GM12801 (cell line): ENCODE data around the gene DPH1.

Source experiments
- TF ChIP-seq, protein P1 (sequence below): IDR thresholded peaks from one replicate; pipeline ENCODE4 v1.5.1; 2011; ENCODE audit warnings: control low read depth; ENCODE audit not compliant: insufficient read length; ENCODE audit errors: extremely low read depth

DPH1 gene

DNA sequence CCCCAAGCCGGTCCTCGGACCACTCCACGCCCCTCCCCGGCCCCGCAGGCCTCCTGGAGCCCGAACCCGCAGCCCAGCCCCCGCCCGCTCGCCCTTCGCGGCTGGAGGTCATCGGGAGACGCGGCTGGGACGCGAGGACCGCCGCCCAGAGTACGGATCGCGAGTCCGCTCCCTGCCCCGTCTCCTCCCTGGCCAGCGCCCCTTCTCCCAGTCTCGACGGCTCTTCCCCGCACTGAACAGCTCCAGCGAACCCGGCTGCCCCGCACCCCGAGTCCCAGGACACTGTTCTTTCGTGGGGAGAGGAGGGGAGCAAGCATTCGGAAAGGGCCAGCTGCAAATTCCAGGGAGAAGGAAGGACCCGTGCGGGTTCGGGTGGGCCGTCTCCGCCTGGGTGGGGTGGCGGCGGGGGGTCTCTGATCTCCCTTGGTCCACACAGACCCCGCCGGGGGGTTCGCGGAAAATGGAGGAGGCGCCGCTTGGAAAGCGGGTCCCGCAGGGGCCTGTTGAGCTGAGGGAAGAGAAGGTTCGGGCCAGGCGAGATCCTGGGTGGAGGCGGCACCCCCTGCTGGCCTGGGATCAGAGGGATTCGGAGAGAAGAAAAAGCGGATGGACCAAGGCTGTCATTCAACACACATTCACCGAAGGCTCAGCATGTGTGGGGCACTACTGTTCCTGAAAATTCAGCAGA lies 4.2 kb upstream of the DPH1 start:
- TF ChIP-seq, protein P1, sequence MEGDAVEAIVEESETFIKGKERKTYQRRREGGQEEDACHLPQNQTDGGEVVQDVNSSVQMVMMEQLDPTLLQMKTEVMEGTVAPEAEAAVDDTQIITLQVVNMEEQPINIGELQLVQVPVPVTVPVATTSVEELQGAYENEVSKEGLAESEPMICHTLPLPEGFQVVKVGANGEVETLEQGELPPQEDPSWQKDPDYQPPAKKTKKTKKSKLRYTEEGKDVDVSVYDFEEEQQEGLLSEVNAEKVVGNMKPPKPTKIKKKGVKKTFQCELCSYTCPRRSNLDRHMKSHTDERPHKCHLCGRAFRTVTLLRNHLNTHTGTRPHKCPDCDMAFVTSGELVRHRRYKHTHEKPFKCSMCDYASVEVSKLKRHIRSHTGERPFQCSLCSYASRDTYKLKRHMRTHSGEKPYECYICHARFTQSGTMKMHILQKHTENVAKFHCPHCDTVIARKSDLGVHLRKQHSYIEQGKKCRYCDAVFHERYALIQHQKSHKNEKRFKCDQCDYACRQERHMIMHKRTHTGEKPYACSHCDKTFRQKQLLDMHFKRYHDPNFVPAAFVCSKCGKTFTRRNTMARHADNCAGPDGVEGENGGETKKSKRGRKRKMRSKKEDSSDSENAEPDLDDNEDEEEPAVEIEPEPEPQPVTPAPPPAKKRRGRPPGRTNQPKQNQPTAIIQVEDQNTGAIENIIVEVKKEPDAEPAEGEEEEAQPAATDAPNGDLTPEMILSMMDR = no peak

DNA sequence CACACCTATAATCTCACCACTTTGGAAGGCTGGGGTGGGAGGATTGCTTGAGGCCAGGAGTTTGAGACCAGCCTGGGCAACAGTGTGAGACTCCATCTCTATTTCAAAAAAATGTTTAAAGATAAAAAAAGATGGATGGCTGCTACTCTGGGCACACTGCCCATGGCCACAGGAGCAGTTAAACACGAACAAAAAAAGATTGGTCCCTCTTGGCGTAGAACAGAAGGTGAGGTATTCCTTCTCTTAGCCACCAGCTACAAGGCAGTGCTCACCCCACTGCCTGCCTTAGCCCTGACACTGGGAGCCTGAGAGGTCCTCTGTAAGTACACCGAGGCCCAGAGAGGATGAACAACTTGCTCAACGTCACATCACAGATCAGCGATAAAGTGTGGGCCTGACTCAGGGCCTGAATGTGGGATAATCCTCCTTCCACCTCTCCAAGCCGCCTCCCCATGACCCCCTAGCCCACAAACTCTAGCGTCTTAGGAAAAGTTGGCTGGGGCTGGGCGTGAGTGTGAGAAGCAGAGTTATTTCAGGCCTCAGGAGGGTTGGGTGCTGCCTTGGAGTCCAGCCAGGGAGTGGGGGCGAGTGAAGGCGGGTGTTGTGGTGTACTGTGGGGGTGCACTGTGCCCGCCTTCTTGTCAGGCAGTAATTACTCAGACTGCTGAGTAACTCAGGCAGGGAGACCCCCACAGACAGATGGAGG lies 2.3 kb upstream of the DPH1 start:
- TF ChIP-seq, protein P1 = no peak

DNA sequence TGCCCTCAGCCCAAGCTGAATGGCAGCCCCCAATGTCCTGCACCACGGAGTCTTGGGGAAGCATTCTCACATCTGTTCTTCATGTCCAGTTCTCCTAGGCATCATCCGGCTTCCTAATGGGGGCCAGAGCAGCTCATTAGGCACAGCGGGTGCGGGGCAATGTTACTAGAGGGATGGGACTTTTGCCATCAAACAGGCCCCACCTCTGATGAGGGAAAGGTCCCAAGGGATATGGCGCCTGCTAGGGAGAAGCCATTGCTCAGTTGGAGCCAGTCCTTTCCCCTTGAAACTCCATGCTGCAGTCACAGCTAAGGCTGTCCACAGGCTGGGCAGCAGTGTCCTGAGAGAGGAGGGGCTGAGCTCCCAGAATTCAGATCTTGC lies 1.7 kb upstream of the DPH1 start:
- TF ChIP-seq, protein P1 = no peak

DNA sequence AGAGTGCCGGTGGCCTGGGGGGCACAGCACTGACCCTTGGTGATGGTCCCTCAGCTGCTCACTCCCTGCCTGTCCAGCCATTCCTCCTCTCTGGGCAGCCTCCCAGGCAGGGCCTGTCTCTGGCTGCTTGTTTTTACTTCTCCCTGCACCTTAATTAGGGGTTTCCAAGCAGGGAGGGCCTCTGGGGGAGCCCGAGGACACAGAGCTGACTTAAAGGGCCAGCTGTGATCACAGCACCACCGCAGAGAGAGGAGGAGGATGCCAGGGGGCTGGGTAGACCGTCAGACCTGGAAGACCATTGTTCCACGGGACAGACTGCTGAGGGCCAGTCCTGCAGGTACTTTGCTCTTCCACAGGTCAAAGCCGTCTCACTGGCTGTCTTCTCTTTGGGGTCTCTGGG lies 1.2 kb upstream of the DPH1 start:
- TF ChIP-seq, protein P1 = no peak

DNA sequence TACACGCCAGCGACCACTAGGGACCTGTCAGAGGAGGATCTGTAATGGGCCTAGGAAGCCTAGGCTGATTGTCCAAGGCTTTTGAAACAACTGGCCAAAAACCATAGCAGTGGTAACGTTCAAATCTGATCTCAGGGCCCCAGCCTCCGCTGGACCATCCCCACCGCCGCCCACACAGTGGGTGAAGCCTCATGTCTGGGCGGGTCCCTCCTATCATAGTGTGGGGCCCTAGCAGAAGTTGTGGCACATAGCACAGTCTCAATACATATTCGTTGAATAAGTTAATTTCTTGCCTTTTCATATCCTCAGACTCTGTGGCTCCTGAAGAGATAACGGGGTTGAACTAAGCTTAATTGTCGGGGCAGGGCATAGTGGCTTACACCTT lies 818 bp downstream of the DPH1 start:
- TF ChIP-seq, protein P1 = no peak

DNA sequence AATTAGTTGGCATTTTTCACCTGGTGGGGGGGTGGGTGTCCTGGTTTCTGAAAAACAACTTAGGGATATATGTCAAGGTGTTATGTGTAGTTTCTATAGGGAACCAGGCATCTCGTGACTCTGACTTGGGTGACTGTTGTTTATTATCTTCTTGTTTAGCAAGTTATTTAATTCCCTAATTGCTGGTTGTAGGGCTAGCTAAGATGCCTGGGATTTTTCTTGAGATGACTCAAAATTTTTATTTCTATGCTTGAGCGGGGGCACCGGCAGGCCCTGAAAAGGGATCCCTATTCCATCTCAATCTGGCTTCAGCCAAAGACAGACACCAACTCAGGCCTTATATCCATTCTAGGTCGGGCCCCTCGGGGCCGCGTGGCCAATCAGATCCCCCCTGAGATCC lies 3.2 kb downstream of the DPH1 start:
- TF ChIP-seq, protein P1 = no peak

DNA sequence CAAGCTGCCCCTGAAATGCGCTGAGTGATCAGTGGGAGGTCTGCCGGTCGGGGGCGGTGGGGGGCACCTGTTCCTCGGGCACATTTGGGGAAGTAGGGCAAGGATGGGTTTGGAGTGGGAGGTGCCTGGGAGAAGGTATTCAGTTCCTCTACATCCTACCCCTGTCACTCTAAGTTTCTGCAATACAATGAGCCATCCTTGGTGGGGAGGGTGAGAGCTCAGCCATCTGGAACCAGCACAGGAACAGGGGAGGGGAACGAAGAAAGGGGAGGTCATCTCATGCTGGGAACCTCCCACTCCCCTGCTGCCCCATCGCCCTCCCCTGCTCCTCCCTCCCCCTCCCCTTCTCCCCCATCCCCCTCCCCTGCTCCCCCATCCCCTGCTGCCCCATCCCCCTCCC lies 4.2 kb downstream of the DPH1 start:
- TF ChIP-seq, protein P1 = no peak
